ENCODE data around the gene RAB35.

RAB35 gene

DNA sequence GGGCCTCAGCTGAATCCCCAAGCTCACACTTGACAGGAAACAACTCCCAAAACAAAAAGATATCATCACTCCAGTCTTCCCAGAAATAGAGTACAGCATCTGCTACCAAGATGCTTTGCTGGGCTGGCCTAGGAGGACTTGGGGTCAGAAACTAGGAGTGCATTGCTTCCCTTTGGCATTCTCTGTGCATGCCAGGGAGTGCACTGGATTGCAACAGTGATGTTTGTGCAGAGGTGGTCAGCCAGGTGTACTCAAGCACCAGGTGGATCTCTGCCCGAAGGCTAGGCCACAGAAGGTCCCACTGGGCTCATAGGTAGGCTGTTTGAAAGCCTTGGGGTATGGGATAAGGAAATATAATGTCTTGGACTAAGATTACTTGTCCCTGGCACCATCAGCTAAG, 51.1 kb downstream of the RAB35 start:
- no peak for DNase-seq (ENCODE audit: low spot score)
- TF ChIP-seq, protein P1, sequence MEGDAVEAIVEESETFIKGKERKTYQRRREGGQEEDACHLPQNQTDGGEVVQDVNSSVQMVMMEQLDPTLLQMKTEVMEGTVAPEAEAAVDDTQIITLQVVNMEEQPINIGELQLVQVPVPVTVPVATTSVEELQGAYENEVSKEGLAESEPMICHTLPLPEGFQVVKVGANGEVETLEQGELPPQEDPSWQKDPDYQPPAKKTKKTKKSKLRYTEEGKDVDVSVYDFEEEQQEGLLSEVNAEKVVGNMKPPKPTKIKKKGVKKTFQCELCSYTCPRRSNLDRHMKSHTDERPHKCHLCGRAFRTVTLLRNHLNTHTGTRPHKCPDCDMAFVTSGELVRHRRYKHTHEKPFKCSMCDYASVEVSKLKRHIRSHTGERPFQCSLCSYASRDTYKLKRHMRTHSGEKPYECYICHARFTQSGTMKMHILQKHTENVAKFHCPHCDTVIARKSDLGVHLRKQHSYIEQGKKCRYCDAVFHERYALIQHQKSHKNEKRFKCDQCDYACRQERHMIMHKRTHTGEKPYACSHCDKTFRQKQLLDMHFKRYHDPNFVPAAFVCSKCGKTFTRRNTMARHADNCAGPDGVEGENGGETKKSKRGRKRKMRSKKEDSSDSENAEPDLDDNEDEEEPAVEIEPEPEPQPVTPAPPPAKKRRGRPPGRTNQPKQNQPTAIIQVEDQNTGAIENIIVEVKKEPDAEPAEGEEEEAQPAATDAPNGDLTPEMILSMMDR (IDR thresholded peaks at IDR 0.05; ENCODE audit: extremely low read depth, missing control alignments) = no peak

DNA sequence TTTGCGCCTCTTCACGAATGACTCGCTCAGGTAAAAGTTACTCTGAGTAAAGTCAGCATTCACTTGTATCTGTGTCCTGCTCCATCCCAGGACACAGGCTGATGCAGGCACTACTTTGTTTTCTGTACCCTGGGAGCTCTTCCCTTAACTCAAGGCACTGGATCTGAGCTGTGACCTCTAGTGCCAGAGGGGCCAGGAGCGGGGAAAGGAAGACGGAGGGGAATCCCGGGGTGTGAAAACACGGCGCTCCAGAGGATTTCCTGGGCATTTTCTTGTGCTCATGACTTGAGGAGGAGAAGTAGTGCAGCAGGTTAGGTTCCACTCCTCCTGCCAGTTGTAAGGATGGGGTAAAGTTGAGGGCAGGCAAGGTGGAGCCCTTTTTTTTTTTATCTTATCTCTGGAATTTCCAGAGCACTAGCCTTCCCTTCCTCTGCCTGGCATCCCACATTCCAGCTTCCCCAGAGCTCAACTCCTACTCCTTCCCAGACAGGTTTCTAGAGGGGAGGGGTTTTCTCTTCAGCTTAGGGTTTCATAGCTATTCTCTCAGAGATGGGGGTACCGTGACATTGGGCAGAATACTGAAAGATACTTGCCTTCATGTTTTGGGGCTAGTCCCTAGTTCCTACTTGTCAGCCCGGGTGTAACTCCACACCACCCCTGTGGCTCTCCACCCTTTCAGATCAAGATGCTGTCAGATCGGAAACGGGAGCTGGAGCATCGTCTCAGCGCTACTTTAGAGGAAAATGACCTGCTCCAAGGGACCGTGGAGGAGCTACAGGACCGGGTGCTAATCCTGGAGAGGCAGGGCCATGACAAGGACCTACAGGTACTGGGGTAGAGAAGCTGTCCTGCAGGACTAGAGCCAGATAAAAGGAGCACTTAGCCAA, 52.3 kb downstream of the RAB35 start:
- no peak for DNase-seq (ENCODE audit: low spot score)
- TF ChIP-seq, protein P1 (IDR thresholded peaks at IDR 0.05; ENCODE audit: extremely low read depth, missing control alignments) = no peak

DNA sequence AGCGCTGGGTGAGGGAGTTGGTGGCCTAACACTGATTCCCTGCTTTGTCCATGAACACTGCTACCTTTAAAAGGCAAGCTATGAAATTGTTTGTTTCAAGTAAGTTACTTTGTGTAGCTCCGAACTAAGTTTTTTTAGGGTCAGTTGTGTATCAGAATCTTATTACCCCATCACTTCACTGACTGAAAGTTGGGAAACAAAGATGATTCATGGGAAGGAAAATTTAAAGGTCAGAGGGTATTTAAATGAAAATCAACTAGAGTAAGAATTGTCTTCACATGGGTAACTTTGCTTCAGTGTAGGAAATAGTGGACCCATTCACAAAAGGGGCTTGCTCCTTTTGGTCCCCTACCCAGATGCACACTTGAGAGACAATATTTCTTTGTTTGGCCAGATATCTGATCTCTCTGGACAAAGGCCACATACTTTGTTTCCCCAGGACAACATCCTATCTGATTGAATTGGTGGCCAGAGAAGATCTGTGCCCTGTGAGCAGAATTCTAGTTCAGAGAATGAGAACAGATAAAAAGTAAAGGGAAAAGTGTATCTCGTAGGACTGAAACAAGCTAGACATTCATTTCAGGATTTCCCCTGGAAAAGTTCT, 53.5 kb downstream of the RAB35 start:
- TF ChIP-seq, protein P1 (IDR thresholded peaks at IDR 0.05; ENCODE audit: extremely low read depth, missing control alignments) = no peak
- DNase-seq (ENCODE audit: low spot score) = no peak

DNA sequence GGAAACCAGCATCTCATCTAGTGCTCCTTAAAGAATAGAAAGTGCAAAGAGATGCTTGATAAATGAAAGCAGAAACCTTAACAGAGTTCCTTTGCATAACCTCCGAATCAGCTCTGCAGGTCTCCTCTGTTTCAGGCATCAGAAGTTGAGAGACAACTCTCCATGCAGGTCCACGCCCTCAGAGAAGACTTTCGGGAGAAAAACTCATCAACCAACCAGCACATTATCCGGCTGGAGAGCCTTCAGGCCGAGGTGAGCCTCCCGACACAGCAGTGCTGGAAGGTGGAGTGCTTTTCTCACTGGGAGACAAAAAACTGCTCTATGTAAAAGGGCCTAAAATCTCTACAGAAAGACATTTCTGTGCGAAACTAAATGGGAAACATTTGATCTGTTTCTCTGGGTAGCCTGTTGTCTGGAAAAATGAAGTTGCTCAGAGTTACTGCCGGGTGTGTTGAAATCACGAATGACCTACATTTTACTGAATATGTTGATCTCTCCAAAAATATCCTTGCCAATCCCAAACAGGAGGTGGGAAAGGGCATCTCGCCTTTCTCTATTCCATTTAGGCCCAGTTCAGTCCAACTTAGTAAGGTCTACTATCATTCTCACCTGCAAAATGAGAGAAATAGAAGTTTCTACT, 54.9 kb downstream of the RAB35 start:
- TF ChIP-seq, protein P1 (IDR thresholded peaks at IDR 0.05; ENCODE audit: extremely low read depth, missing control alignments) = no peak
- no peak for DNase-seq (ENCODE audit: low spot score)

DNA sequence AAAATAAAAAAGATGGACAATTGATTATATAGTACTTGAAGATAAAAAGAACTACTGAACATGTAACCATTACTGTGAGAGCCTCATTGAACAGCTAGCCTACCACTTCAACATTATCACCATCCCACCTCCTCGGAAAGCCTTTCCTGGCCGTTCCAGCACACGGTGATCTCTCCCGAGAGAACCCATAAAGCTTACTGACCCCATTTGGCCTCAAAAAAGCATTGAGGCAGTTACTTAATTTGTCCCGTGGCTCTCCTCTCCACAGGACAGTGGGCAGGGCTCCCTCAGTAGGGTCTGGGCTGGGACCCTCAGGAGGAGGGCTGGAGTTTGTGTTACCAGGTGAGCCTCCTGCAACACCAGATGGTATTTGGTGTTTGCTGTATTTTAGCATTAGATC, 55.8 kb downstream of the RAB35 start:
- DNase-seq (ENCODE audit: low spot score) = no peak
- TF ChIP-seq, protein P1 (IDR thresholded peaks at IDR 0.05; ENCODE audit: extremely low read depth, missing control alignments) = no peak

DNA sequence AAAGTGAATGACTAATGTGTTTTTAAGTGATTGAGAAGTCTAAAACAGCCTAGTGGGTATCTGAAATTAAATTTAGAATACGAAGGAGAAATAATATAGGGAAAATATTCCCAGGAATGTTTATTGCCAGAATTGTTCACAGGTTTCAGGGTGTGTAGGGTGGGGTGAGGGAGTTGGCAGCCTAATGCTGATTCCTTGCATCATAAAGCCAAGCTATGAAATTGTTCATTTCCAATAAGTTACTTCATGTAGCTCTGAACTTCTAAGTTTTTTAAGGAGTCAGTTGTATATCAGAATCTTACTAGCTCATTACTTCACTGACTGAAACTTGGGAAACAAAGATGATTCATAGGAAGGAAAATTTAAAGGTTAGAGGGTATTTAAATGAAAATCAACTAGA, 56.4 kb downstream of the RAB35 start:
- no peak for DNase-seq (ENCODE audit: low spot score)
- TF ChIP-seq, protein P1 (IDR thresholded peaks at IDR 0.05; ENCODE audit: extremely low read depth, missing control alignments) = no peak

DNA sequence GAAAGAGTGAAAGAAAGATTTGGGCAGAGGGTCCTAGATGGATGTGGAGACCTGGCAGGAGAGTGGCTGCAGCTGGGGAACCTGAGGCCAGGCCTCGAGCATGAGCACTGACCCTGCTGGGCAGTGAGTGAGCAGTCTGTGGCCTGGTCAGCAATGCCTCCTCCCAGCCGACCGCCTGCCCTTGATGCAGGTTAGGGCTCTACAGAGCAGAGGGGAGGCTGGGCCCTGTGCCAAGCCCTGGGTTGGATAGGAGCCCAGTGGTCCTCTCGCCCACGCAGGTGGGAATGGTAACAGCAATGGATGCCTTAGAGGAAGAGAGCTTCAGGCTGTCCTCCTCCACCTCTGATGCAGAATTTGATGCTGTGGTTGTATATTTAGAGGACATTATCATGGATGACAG, 59.8 kb downstream of the RAB35 start:
- DNase-seq (ENCODE audit: low spot score) = no peak
- TF ChIP-seq, protein P1 (IDR thresholded peaks at IDR 0.05; ENCODE audit: extremely low read depth, missing control alignments) = no peak
